Sigmoid colon (tissue), 4 donors: ENCODE measurements around the gene CACNB2.

Experiments used
- EP300 ChIP-seq, 4 donors: sonication (generic); formaldehyde crosslinking; IDR thresholded peaks; one replicate each; pipeline ENCODE4 v1.6.1; 2017; ENCODE audit warnings: antibody characterized with exemption in 4 of 4
- POLR2A ChIP-seq, 2 donors: fragments of 450-650 bp; IDR thresholded peaks; one replicate each; pipeline ENCODE4 v1.6.1; 2016; ENCODE audit warnings: antibody characterized with exemption in 2 of 2, mild to moderate bottlenecking in 2 of 2, moderate library complexity in 2 of 2
- POLR2AphosphoS5 ChIP-seq, 4 donors: sonication (generic); formaldehyde crosslinking; IDR thresholded peaks; one replicate each; pipeline ENCODE4 v1.6.1; 2017; ENCODE audit warnings: antibody characterized with exemption in 4 of 4
- TF ChIP-seq, protein P1 (sequence below), 4 experiments: fragments of 450-650 bp in 3 of 4; fragments of 200-600 bp in 1 of 4; IDR thresholded peaks; one replicate each; pipeline ENCODE4 v1.5.1; 2016 to 2019; ENCODE audit warnings: antibody characterized with exemption in 4 of 4, mild to moderate bottlenecking in 3 of 4, moderate library complexity in 2 of 4

DNA sequence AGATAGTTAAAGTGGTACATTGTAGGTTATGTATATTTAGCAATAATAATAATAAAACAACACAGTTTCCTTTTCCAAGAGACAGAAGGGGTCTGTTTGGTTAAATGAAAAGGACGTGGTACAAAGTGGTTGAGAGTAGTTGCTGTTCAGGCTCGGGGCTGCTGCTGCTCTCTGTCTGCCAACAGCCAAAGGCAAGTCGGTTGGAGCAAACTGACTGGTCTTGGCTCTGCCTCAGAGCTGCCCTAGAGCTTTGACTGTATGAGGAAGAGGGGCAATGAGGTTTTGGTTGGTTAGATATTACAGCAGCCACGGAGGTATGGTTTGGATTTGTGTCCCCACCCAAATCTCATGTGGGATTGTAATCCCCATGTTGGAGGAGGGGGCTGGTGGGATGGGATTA lies 95.3 kb downstream of the CACNB2 start:
- TF ChIP-seq, protein P1, sequence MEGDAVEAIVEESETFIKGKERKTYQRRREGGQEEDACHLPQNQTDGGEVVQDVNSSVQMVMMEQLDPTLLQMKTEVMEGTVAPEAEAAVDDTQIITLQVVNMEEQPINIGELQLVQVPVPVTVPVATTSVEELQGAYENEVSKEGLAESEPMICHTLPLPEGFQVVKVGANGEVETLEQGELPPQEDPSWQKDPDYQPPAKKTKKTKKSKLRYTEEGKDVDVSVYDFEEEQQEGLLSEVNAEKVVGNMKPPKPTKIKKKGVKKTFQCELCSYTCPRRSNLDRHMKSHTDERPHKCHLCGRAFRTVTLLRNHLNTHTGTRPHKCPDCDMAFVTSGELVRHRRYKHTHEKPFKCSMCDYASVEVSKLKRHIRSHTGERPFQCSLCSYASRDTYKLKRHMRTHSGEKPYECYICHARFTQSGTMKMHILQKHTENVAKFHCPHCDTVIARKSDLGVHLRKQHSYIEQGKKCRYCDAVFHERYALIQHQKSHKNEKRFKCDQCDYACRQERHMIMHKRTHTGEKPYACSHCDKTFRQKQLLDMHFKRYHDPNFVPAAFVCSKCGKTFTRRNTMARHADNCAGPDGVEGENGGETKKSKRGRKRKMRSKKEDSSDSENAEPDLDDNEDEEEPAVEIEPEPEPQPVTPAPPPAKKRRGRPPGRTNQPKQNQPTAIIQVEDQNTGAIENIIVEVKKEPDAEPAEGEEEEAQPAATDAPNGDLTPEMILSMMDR (IDR thresholded peaks at IDR 0.05), result no peak
- TF ChIP-seq POLR2A (IDR thresholded peaks at IDR 0.05), result no peak
- no peak for TF ChIP-seq EP300 (IDR thresholded peaks at IDR 0.05)
- no peak for TF ChIP-seq POLR2AphosphoS5 (IDR thresholded peaks at IDR 0.05)
